Measurements from ENCODE around the gene CGRRF1. TPM values are rescaled to one million over a fixed set of nuclear protein-coding genes. Genes with fewer than 3 reads are reported as not detected.

The CGRRF1 gene
- total and polyA plus RNA-seq, 9 donors, result 17.9 to 36.7 (median 21.4) TPM

GRCh38 chr14:54490445-54491175 lies 19.1 kb upstream of the CGRRF1 start:
- intact Hi-C loops (cut with DNase I), result no loop called here
- no peak overlapping the region for H3K27ac ChIP-seq
- 40 to 45% (median 43%) methylated on average over 3 of the region's 3 CpGs for WGBS, 3 donors
- DNase-seq, result no peak
- no peak overlapping the region for H3K4me3 ChIP-seq
- peaks cover 9% of the 10 kb centered on the region for H3K4me1 ChIP-seq (ENCODE audit: insufficient read depth)
- H3K27me3 ChIP-seq, result no peaks in the 10 kb centered on the region
- no peaks in the 10 kb centered on the region for H3K36me3 ChIP-seq
- no peak for TF ChIP-seq EP300 (IDR thresholded peaks at IDR 0.05)
- TF ChIP-seq POLR2A (IDR thresholded peaks at IDR 0.05), result no peak
- TF ChIP-seq CTCF (IDR thresholded peaks at IDR 0.05), result no peak
- H3K9me3 ChIP-seq, result no peaks in the 10 kb centered on the region

- 29 to 42% (median 35%) methylated on average over 13 of the region's 13 CpGs for WGBS, 3 donors
- peak in 1 of 5 donors; percentile 31 for DNase-seq
- Histone ChIP-seq H3K4me3 (no peak overlapping the region), H3K27me3 (no peaks in the 10 kb centered on the region), H3K27ac (peak overlapping the region in 1 of 2 donors; percentile 4), H3K4me1 (ENCODE audit: insufficient read depth) (no peaks in the 10 kb centered on the region), H3K36me3 (no peaks in the 10 kb centered on the region), H3K9me3 (no peaks in the 10 kb centered on the region)
- TF ChIP-seq POLR2A (IDR thresholded peaks at IDR 0.05) (no peak), EP300 (IDR thresholded peaks at IDR 0.05) (no peak)
- intact Hi-C loops (cut with DNase I), result no loop called here
Measured at GRCh38 chr14:54493293-54493692, 16.4 kb upstream of the CGRRF1 start.

GRCh38 chr14:54497224-54497623 lies 12.5 kb upstream of the CGRRF1 start:
- intact Hi-C loops (cut with DNase I), result no loop called here

GRCh38 chr14:54498095-54498531 lies 11.6 kb upstream of the CGRRF1 start:
- 62 to 67% (median 65%) methylated on average over 5 of the region's 5 CpGs for WGBS, 3 donors

More at GRCh38 chr14:54497224-54497623, 12.5 kb upstream of the CGRRF1 start:
- no peaks in the 10 kb centered on the region for H3K27me3 ChIP-seq
- H3K4me1 ChIP-seq (ENCODE audit: insufficient read depth), result no peaks in the 10 kb centered on the region
- DNase-seq, result no peak
- WGBS, 3 donors, result 57 to 74% (median 63%) methylated on average over 2 of the region's 2 CpGs
- H3K9me3 ChIP-seq, result no peaks in the 10 kb centered on the region
- H3K27ac ChIP-seq, result no peak overlapping the region
- H3K4me3 ChIP-seq, result no peak overlapping the region
- TF ChIP-seq EP300 (IDR thresholded peaks at IDR 0.05) (no peak), POLR2A (IDR thresholded peaks at IDR 0.05) (no peak), CTCF (IDR thresholded peaks at IDR 0.05) (no peak)
- no peaks in the 10 kb centered on the region for H3K36me3 ChIP-seq

More at GRCh38 chr14:54498095-54498531, 11.6 kb upstream of the CGRRF1 start:
- no peaks in the 10 kb centered on the region for H3K36me3 ChIP-seq
- DNase-seq, result no peak
- H3K9me3 ChIP-seq, result no peaks in the 10 kb centered on the region
- H3K27me3 ChIP-seq, result no peaks in the 10 kb centered on the region
- TF ChIP-seq CTCF (IDR thresholded peaks at IDR 0.05) (no peak), EP300 (IDR thresholded peaks at IDR 0.05) (no peak), POLR2A (IDR thresholded peaks at IDR 0.05) (no peak)
- intact Hi-C loops (cut with DNase I), result no loop called here
- H3K4me3 ChIP-seq, result no peak overlapping the region
- no peaks in the 10 kb centered on the region for H3K4me1 ChIP-seq (ENCODE audit: insufficient read depth)
- no peak overlapping the region for H3K27ac ChIP-seq

Data from ovary (tissue), 9 donors.